ENCODE measurements around the gene FOXP4.

The FOXP4 gene

DNA sequence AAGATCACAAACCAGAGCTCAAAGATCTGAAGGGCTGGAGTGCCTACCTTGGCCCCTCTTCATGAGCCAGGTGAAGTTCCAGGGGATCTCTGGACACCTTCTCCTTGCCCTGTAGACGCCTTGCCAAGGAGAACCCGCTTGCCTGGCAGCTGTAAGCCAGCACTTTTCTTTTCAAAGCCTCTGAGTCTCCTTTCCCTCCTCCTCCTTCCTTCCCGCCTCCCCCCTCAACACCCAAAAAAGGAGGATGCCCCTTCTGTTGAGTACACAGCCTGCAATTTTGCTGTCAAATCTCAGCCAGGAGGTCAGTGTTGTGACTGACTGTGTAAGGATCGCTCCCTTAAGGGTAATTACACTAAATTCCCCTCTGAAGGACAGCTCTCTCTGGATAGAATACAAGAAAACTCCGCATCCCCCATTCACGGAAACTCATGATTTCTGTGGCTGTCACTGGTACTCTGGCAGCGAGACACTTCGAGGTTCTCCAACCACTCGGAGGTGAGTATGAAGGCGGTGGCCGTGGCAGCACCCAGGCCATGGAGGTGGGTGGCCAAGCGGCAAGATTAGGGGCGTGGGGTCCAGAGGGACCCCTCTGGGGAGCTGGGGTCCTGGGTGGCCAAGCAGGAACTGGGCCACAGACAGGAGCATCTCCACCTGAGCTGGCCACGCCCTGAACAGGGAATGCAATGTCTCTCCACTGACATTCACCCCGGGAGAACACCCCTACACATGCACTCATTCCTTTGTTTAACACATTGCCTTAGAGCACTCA lies 23.2 kb upstream of the FOXP4 start:
- no peak for DNase-seq

DNA sequence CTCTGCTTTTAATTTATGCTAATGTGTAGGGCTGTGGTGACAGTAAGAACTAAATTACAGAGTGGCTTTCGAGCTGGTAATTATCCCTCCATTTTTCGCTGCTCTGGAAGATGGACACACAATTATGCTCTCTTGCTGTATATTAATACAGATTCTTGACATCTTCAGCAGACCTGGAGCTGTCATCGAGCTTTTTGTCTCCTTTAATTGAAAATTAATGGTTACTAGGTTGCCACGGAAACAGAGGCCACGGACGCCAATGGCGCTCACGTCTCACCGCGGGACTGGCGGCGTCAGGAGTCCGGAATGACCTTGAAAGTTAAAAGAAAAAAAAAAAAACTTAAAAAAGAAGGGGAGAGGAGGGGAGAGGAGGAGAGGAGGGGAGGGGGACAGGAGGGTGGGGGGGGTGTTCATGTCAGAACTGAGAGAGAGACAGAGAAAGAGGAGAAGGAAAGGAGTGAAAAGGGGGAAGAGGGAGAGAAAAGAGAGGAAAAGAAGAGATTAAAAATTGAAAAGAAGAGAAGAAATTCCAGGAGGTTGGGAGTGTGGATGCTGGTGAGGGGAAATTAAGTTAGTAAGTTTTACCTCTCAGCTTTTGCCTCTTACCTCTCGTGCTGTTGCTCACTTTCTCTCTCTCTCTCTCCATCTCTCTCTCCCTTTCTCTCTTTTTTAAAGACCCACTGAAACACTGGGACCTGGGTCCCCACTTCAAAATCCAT lies 22.1 kb upstream of the FOXP4 start:
- DNase-seq, result no peak

DNA sequence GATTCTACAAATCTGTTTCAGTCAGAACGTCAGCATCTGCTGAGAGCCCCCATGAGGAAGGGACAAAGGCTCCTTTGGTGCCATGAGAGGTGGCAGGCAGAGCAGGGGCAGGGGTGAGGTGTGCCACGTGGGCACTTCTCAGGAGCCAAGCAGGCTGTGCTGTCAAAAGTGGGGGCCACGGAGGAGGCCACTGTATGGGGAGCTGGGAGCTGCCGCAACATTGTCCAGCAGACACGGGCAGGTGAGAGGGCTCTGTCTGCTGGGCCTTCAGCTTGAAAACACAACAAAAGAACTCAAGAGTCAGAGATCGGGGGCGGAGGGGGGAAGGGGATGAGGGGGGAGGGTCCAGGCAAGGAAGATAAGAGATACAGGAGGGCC lies 21.6 kb upstream of the FOXP4 start:
- no peak for DNase-seq

DNA sequence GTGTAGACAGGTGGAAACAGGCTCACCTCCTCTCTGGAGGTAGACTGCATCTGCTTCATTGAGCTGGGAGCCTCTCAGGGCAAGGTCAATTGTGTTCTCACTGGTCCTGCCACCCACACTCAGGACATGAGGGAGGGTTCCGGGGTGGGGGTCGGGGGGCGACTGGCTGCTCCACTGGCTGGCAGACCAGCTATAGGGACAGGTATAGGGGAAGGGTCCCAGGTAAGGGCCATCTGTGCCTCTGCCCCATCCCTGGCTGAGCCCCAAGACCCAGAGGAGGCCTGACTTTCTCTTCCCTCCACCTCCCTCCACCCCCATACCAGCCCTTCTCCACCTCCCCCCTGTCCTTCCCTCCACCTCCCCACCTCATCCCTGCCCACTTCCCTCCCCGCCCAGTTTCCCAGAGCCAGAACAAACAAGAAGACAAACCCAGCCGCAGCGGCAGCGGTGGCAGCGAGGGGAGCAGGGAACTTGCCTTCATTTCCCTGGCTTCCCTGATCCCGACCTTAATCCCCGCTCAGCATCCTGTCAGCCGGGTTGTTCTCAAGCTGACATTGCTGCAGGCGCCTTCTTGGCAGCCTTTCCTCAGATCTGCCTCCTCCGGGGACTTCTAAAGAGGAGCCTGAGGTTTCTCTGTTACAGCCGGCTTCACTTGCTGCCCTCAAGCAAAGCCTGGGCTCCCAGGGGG lies 18.3 kb upstream of the FOXP4 start:
- no peak for DNase-seq

DNA sequence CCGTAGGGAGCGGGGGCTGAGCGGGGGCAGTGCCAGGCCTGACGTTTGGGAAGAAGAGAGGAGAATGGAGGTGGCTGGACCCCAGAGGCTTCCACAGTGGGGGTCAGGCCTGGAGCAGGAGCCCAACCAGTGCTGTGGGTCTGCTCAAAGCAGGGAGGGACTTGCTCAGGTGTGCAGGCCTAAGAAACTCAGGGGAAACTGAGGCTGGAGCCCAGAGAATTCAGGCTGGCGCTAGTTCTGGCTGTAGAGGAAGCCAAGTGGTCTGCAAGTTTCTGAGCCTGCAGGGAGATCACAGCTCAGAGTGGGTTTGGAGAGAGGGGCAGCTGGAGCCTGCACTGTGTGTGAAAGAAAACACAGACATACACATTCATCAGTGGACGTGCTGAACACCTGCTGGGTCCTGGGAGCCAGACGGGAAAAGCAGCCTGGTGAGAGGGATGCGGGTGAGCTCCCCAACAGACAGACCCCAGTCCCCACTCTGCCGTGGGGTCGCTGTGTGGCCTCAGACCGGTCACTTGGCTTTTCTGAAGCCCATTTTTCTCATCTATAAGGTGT lies 17.7 kb upstream of the FOXP4 start:
- DNase-seq, result no peak

DNA sequence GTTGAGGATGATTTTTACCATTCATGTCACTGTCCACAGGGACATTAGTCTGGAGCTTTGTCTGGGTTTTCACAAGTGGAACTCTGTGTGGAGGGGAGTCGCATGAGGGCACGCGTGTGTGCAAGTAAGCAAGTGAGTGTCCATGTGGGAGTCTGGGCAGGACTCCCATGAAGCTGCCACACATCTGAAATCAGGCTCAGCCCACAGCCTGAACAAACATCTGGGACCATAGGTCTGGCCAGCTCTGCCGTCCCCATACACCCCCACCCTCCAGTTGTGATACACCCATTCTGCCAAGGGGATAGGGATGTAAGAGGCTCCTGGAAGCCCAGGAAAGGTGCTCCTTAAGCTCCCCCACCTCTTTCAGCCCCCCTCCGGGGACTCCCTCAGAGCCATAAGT lies 17.1 kb upstream of the FOXP4 start:
- no peak for DNase-seq

DNA sequence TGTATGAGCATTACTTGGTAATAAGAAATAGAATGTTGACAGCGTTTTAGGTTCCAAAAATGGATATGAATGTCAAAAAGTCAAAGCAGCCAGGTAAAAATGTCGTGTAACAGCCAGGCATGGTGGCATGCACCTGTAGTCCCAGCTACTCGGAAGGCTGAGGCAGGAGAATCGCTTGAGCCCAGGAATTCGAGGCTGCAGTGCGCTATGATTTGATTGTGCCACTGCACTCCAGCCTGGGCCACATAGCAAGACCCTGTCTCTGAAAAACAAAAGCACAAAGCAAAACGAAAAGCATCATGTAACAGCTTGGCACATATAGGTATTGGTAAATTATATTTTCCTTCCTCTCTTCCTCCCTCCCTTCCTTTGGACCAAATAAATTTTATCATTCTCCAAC lies 16.2 kb upstream of the FOXP4 start:
- no peak for DNase-seq

DNA sequence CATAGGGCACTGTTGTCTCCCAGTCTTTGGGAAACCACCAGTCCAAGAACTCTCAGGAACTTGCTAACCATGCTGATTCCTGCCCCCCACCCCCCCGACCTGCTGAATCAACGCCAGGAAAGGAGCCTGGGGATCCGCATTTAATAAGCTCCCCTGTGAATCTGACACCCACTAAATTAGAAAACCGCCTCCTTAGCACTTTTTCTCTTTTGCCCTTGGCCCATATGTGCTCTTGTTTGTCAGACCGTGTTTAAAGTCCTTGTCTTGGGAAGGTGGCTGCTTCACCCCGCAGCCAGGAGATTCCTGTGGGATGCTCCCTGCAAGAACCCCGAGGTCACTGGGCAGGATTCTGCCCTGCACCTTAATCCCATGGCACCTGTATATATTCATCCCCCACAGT lies 15.7 kb upstream of the FOXP4 start:
- DNase-seq, result no peak

DNA sequence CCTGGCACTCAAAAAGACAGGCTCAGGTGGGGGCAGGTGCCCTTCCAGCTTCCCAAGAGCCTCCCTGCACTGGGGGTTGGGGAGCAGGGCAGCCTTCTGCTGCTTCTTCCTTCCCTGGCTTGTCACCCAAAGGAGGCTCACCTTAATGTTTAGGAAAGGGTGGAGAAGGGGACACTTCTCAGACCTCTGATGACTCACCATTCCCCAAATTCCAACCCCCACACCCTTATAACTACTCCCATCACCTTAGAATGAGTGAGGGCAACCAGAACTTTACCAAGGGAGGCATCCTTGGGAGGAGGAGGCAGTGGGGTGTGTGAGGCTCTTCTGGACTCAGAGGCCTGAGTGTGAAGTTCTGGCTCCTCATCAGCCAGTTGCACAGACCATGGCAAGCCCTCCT lies 15.2 kb upstream of the FOXP4 start:
- DNase-seq, result no peak

DNA sequence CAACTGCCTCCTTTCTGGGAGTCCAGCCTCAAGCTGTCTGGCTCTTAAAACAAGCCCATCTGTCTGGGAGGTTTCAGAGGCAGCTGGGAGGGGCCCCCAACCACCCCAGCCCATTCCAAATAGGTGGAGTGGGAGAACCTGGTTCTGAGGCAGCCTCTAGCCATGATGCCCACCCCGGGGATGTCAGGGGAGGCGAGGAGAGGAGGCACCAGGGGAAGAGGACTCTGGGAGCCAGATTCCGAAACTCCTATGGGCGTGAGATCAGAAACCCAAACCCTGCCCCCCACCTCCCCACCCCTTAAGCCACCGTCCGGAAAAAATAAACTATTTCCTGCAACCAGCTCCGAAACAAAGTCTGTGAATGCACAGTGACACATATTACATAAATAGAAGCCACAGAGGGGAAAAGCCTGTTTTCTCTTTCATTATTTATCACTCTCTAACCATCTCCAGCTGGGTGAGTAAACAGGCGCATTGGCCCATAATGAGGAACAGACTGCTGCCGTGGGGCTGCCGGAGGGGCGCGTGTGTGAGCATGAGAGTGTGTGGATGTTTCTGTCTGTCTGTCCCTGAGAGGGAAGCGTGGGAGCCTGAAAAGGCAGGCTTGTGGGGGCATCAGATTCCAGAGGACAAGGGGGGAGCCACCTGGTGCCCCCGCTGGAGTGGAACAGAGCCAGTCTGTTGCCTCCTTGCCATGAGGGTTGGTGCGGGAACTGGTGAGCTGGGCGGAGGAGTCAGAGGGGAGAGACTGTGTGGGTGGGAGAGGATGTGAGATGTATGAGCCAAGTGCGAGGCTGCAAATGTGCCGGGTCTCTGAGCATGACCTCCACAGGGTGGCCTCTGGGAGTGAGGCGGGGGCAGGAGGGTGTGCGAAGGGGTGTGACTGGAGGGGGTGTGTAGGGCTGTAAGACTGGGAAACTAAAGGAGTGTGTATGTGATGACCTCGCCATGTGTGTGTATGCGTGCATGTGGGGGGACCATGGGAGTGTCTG lies 14.3 kb upstream of the FOXP4 start:
- DNase-seq, result no peak

DNA sequence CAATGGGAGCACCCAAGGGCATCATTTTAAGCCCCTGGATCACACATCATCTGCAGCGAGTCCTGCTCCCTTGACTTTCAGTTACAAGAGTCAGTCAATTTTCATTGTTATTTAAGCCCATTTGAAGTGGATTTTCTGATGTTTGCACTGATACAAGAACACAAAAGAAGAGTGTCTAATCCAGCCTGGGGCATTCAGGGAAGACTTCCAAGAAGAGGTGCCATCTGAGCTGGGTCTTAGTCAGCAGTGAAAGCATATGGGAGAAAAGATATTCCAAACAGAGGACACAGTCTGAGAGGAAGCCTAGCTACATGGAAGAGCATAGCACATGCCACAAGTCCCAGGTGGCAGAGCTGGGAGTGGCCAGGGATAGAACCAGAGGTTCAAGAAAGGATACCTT lies 10.4 kb upstream of the FOXP4 start:
- no peak for DNase-seq

DNA sequence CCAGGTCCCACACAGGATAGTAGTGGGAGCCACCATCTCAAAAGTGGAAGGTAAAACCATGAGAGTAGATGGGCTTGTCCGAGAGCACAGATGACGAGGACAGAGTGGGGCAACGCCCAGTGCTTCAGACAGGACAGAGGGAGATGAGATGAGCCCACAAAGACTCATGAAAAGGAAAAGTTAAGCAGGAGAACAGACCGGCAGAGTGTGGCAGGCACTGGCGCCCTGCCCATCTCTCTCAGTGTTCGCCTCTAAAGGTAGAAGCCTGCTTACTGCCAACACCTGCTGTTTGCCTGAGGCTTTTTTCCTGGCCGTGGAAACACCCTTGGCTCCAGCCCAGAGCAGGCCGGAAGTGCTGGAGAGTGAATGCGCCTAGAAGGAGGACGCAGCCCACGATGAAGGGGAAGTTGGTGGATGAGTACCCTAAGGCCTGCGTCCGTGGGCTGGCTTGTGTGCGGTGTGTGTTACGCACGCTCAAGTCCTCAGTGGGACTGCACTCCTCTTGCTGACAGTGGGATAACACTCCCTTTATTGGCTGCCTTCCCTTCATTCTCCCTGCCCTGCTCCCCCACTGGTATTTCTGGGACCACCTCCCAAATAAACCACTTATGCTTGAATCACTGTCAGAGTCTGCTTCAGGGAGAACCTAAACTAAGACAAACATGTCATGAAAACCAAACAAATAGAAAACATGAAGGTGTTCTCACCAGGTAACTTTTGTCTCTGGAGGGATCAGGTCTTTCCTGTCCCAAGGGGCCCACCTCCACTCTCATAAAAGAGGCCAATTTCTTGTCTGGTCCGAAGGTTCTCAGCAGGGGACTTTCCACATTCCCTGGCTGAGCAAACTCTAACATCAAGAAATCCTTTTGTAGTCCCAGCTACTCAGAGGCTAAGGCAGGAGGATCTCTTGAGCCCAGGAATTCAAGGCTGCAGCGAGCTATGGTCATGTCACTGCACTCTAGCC lies 9.1 kb upstream of the FOXP4 start:
- DNase-seq, result no peak

DNA sequence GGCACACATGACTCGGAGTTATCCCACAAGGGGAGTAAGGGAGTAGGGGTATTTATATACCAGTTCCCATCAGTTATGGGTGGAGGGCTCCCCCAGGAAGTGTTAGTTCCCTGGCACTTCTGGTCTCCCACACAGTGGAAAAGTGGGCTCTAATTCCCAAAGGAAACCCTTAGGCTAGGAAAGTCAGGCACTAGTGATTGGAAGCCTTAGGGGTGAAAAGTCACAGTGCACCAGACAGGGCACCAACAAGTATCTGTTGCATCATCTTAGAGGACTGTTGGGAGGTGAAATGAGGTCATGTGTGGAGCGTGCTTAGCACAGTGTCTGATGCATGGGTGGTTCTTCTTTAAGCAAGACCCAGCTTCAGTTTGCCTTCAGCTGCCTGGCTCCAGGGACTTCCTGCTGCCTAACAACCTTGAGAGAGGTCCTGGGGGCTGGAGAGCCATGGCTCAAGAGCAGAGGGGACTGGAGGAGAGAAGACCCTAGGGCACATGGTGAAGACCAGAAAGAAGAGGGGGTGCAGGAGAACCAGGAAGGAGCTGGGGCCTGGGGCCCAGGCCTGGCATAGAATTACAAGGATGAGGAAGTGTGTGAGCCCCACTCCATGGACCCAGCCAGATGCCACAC lies 7.5 kb upstream of the FOXP4 start:
- no peak for DNase-seq

DNA sequence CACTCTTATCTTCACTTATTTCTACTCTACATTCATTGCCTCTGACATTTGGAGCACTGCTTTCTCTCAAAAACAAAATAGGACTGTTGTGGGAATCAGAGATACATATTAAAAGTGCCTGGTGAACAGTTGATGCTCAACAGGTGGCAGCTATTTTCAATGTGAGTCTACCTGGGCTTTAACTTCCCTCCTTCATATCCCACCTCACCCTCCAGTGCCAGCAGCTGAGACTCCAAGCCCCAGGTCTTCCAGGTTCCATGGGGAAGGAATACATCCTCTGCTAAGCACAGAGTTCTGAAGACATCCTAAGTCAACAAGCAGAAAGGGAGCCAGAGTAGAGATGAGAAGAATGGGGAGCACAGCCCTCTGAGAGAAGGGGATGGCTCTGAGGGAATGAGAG lies 7.0 kb upstream of the FOXP4 start:
- no peak for DNase-seq

DNA sequence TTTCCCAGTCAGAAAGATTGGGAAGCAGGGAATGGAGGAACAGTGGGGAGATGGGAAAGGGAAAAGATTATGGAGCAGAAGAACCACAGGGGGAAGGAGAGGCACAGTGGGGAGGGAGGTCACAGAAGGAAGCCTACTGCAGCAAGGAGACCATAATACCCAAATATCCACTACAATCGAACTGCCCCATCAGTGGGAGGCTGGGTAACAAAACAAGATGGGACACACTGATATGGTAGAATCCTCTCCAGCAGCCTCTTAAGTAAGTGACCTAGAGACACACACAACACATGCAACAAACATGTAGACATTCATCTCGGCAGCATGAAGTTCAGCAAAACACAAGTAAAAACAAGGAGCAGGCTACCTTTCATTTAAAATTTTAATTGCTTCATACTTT lies 4.8 kb upstream of the FOXP4 start:
- DNase-seq, result no peak

DNA sequence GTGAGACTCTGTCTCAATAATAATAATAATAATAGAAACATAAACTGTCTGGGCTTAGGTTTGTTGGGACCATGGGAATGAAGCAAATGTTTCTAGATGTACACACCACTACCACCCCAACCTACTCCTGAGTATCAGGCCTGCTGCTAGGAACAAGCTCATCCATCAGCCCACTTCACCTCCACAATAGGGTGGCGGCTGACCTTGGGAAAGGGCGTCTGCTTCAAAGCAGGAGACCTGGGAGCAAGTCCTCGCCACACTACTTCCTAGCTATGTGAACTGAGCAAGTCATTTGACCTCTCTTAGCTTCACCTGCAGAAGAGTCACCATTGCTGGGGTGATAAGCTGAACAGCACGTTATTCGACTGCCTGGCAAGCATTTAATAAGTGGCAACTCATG lies 3.1 kb upstream of the FOXP4 start:
- DNase-seq, result no peak

DNA sequence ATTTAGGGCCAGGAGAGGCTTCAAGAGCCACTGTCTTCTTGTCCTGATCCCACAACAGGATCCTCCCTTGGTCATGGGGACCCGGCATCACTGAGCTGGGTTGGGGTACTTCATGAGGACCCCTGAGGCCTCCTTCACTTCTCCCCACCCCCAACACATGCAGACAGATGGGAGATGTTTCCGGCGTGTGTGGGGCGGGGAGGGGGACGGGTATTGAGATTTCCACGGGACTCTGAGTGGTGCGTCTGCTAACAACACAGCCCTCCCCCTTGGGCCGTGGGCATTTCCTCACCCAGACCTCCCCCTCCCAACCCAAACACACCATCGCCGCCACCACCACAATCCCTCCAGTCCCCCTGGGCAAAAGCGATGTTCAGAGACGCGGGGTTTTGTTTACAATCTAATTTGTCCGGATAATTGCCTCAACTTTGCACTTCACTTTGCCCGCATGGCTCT lies 906 bp upstream of the FOXP4 start:
- DNase-seq, result no peak

DNA sequence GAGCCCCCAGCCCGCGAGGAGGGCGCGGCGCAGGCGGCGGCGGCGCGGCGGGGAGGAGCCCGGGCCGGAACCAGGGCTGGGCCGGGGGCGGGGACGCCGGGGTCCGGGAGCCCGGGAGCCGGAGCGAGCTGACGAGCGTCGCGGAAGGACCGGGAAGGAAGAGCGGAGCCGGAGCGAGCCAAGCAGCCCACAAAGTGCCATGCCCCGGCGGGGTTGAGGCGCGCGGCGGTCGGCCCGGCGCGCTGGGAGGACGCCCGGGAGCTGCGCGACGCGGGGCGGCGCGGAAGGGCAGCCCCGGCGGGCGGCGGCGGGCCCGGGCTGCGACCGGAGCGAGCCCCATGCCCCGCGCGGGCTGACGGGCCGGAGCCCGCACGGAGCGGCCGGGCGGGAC lies 289 bp downstream of the FOXP4 start:
- peak in 4 of 51 donors; percentile 55 to 66 (median 64) for DNase-seq

All from hypothalamus (tissue), 51 donors.